HEK293 (cell line): ENCODE measurements around the gene BCAS3.

Source experiments
- CTCF ChIA-PET: fragments of 350-600 bp; formaldehyde crosslinking; extraction: SDS; loops from one replicate; lab custom pipeline; 2021; ENCODE audit warnings: antibody characterized with exemption; lab: Yijun Ruan, JAX
- POLR2A ChIA-PET: fragments of 300-600 bp; formaldehyde crosslinking; extraction: SDS; loops from one replicate; lab custom pipeline; 2020; ENCODE audit warnings: antibody characterized with exemption, inconsistent platforms; lab: Yijun Ruan, JAX
- H3K27ac ChIP-seq: fragments of 200-500 bp; sonication (Bioruptor generic); 2 replicates; pipeline ENCODE4 v1.5.1; 2014; ENCODE audit warnings: low read depth, low read length, control low read depth, inconsistent platforms; ENCODE audit errors: extremely low read depth
- H3K36me3 ChIP-seq, 2 experiments: fragments of 200-500 bp in 1 of 2; sonication (Bioruptor generic) in 1 of 2; 1 replicate in 1 of 2; 2 replicates in 1 of 2; pipeline ENCODE4 v1.5.1; 2014 to 2017; ENCODE audit warnings: inconsistent platforms in 2 of 2, low read length in 2 of 2; ENCODE audit not compliant: control insufficient read depth in 2 of 2, insufficient read depth in 1 of 2
- H3K4me1 ChIP-seq: fragments of 200-500 bp; sonication (Bioruptor generic); 2 replicates; pipeline ENCODE4 v1.5.1; 2014; ENCODE audit warnings: mild to moderate bottlenecking, low read length, inconsistent platforms; ENCODE audit not compliant: control insufficient read depth, insufficient read depth
- H3K4me3 ChIP-seq: 2 replicates; pipeline ENCODE4 v1.5.1; 2011; ENCODE audit warnings: low read depth, mild to moderate bottlenecking, control low read depth, low read length, moderate library complexity
- H3K9me3 ChIP-seq: fragments of 200-500 bp; sonication (Bioruptor generic); 2 replicates; pipeline ENCODE4 v1.5.1; 2014; ENCODE audit warnings: low read depth, low read length, inconsistent platforms; ENCODE audit not compliant: control insufficient read depth, insufficient read depth
- KLF7 ChIP-seq: fragments of 450-650 bp; formaldehyde crosslinking; IDR thresholded peaks from 2 replicates; pipeline ENCODE4 v1.5.1; 2016; ENCODE audit warnings: missing biosample characterization, missing genetic modification characterization, borderline replicate concordance
- PRDM1 ChIP-seq: fragments of 450-650 bp; formaldehyde crosslinking; IDR thresholded peaks from 2 replicates; pipeline ENCODE4; 2016; ENCODE audit warnings: missing biosample characterization, missing genetic modification characterization
- SALL2 ChIP-seq: fragments of 450-650 bp; formaldehyde crosslinking; IDR thresholded peaks from 2 replicates; pipeline ENCODE4 v1.5.0; 2017; ENCODE audit warnings: missing biosample characterization, mild to moderate bottlenecking, missing genetic modification characterization, borderline replicate concordance
- ZBTB17 ChIP-seq: fragments of 450-650 bp; formaldehyde crosslinking; IDR thresholded peaks from 2 replicates; pipeline ENCODE4 v1.5.1; 2016; ENCODE audit warnings: missing biosample characterization, missing genetic modification characterization
- ZBTB7A ChIP-seq: fragments of 450-650 bp; formaldehyde crosslinking; IDR thresholded peaks from 2 replicates; pipeline ENCODE4 v1.5.1; 2016; ENCODE audit warnings: low read depth, missing biosample characterization, missing genetic modification characterization
- ZNF175 ChIP-seq: fragments of 450-650 bp; formaldehyde crosslinking; IDR thresholded peaks from 2 replicates; pipeline ENCODE4 v1.5.1; 2016; ENCODE audit warnings: missing biosample characterization, missing genetic modification characterization
- ZNF19 ChIP-seq: fragments of 450-650 bp; formaldehyde crosslinking; IDR thresholded peaks from 2 replicates; pipeline ENCODE4; 2016; ENCODE audit warnings: missing biosample characterization, missing genetic modification characterization, low read depth
- ZNF248 ChIP-seq: fragments of 450-650 bp; formaldehyde crosslinking; IDR thresholded peaks from 2 replicates; pipeline ENCODE4 v1.5.1; 2017; ENCODE audit warnings: missing biosample characterization, missing genetic modification characterization
- ZNF341 ChIP-seq: fragments of 450-650 bp; formaldehyde crosslinking; IDR thresholded peaks from 2 replicates; pipeline ENCODE4; 2016; ENCODE audit warnings: low read depth, missing biosample characterization, missing genetic modification characterization
- ZNF391 ChIP-seq: fragments of 450-650 bp; formaldehyde crosslinking; IDR thresholded peaks from 2 replicates; pipeline ENCODE4 v1.5.1; 2016; ENCODE audit warnings: low read depth, missing biosample characterization, missing genetic modification characterization, borderline replicate concordance
- ZNF501 ChIP-seq: fragments of 450-650 bp; formaldehyde crosslinking; IDR thresholded peaks from 2 replicates; pipeline ENCODE4 v1.5.1; 2016; ENCODE audit warnings: missing biosample characterization, missing genetic modification characterization
- ZNF529 ChIP-seq: fragments of 450-650 bp; formaldehyde crosslinking; IDR thresholded peaks from 2 replicates; pipeline ENCODE4 v1.5.1; 2017; ENCODE audit warnings: missing genetic modification characterization, missing biosample characterization; ENCODE audit not compliant: insufficient replicate concordance
- ZNF600 ChIP-seq: fragments of 450-650 bp; formaldehyde crosslinking; IDR thresholded peaks from 2 replicates; pipeline ENCODE4 v1.5.1; 2016; ENCODE audit warnings: missing biosample characterization, missing genetic modification characterization
- ZNF701 ChIP-seq: fragments of 450-650 bp; formaldehyde crosslinking; IDR thresholded peaks from 2 replicates; pipeline ENCODE4 v1.5.1; 2016; ENCODE audit warnings: missing biosample characterization, missing genetic modification characterization
- ZNF776 ChIP-seq: fragments of 450-650 bp; formaldehyde crosslinking; IDR thresholded peaks from 2 replicates; pipeline ENCODE4 v1.5.0; 2017; ENCODE audit warnings: missing biosample characterization, missing genetic modification characterization, borderline replicate concordance
- ZSCAN16 ChIP-seq: fragments of 450-650 bp; formaldehyde crosslinking; IDR thresholded peaks from 2 replicates; pipeline ENCODE4 v1.5.1; 2016; ENCODE audit warnings: missing biosample characterization, missing genetic modification characterization
- ZSCAN23 ChIP-seq: fragments of 450-650 bp; formaldehyde crosslinking; IDR thresholded peaks from 2 replicates; pipeline ENCODE4 v1.5.1; 2016; ENCODE audit warnings: missing biosample characterization, missing genetic modification characterization
- ZXDB ChIP-seq: fragments of 450-650 bp; formaldehyde crosslinking; IDR thresholded peaks from 2 replicates; pipeline ENCODE4 v1.5.1; 2016; ENCODE audit warnings: missing biosample characterization, missing genetic modification characterization
- TF ChIP-seq, protein P1 (sequence below): fragments of 450-650 bp; formaldehyde crosslinking; IDR thresholded peaks from 2 replicates; pipeline ENCODE4 v1.5.1; 2016; ENCODE audit warnings: missing biosample characterization, missing genetic modification characterization, low read depth
- TF ChIP-seq, protein P2 (sequence below): fragments of 450-650 bp; IDR thresholded peaks from 2 replicates; pipeline ENCODE4 v1.5.1; 2018; ENCODE audit warnings: missing biosample characterization, mild to moderate bottlenecking, missing genetic modification characterization
- TF ChIP-seq, protein P3 (sequence below): fragments of 450-650 bp; formaldehyde crosslinking; IDR thresholded peaks from 2 replicates; pipeline ENCODE4 v1.5.1; 2016; ENCODE audit warnings: missing biosample characterization, missing genetic modification characterization
- TF ChIP-seq, protein P4 (sequence below): fragments of 450-650 bp; formaldehyde crosslinking; IDR thresholded peaks from 2 replicates; pipeline ENCODE4 v1.5.1; 2016; ENCODE audit warnings: missing biosample characterization, missing genetic modification characterization
- TF ChIP-seq, protein P5 (sequence below): fragments of 450-650 bp; formaldehyde crosslinking; IDR thresholded peaks from 2 replicates; pipeline ENCODE4 v1.5.1; 2017; ENCODE audit warnings: missing biosample characterization, missing genetic modification characterization

BCAS3 gene

DNA sequence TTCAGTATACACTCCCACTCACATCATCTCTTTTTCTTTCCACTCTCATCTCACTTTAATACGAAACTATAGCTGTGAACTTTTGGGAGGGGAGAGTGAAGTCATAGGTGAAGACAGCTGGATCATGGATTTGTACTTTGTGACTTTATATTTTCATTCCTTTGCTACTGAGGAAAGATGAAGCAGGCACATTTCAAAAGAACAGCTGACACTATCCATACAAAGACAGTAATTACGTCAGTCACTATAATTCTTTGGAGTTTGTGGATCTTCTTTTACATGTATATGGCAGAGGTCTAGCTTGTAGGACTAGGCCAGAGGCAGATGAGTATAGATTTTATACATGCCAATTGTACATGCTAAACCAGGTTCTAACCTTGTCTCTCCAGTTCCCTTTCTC is 346.3 kb downstream of the BCAS3 start:
- CTCF ChIA-PET: interaction anchor here (0.6 to 0.7 kb wide), 2 partner anchors 53 to 222 kb away, joined by 3 to 4 read pairs; no protein-coding TSS in a partner anchor
- Histone ChIP-seq H3K4me3 (no peak overlapping the region), H3K27ac (no peak overlapping the region), H3K4me1 (no peaks in the 10 kb centered on the region), H3K36me3 (no peaks in the 10 kb centered on the region)
- POLR2A ChIA-PET: no interaction called here
- TF ChIP-seq ZNF776 (no peak), ZSCAN23 (tag by site-specific recombination) (no peak), ZBTB17 (no peak), ZNF175 (no peak), SALL2 (tag by site-specific recombination) (no peak), ZNF248 (tag by site-specific recombination) (no peak), ZBTB7A (tag by site-specific recombination) (no peak), ZNF391 (tag by site-specific recombination) (no peak), ZNF341 (no peak), ZXDB (no peak), PRDM1 (no peak), ZSCAN16 (tag by site-specific recombination) (no peak)
- TF ChIP-seq, protein P1, sequence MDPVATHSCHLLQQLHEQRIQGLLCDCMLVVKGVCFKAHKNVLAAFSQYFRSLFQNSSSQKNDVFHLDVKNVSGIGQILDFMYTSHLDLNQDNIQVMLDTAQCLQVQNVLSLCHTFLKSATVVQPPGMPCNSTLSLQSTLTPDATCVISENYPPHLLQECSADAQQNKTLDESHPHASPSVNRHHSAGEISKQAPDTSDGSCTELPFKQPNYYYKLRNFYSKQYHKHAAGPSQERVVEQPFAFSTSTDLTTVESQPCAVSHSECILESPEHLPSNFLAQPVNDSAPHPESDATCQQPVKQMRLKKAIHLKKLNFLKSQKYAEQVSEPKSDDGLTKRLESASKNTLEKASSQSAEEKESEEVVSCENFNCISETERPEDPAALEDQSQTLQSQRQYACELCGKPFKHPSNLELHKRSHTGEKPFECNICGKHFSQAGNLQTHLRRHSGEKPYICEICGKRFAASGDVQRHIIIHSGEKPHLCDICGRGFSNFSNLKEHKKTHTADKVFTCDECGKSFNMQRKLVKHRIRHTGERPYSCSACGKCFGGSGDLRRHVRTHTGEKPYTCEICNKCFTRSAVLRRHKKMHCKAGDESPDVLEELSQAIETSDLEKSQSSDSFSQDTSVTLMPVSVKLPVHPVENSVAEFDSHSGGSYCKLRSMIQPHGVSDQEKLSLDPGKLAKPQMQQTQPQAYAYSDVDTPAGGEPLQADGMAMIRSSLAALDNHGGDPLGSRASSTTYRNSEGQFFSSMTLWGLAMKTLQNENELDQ (tag by site-specific recombination): no peak
- TF ChIP-seq, all 188 proteins: peak for 0
- no peaks in the 10 kb centered on the region for H3K9me3 ChIP-seq

DNA sequence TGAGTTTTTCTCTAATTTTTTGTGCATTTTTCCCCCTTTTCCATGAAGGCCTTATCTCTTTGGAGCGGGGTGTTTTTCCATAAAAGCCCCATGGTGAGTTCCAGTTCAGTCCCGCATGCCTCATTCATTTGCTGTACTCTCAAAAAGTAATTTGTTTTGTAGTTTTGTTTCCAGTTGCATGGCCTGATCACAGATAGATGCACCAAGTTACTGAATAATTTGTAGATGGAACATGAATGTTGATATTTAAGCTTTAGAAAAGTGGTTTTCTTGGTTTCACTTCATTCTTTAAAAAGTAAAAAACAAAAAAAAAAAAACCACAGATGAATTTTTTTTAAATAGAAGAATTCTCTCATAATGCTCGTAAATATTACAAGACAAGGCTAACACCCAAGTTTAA is 349.2 kb downstream of the BCAS3 start:
- H3K9me3 ChIP-seq: no peaks in the 10 kb centered on the region
- TF ChIP-seq ZNF19 (tag by site-specific recombination) (no peak), ZBTB17 (no peak), KLF7 (no peak)
- TF ChIP-seq, all 188 proteins: peak for 0
- H3K27ac ChIP-seq: no peak overlapping the region
- H3K36me3 ChIP-seq: no peaks in the 10 kb centered on the region
- ChIA-PET POLR2A (no interaction called here), CTCF (interaction anchor here (0.7 to 1.3 kb wide), 2 partner anchors 40 to 306 kb away, joined by 4 read pairs; no protein-coding TSS in a partner anchor)
- H3K4me1 ChIP-seq: no peaks in the 10 kb centered on the region
- no peak overlapping the region for H3K4me3 ChIP-seq

DNA sequence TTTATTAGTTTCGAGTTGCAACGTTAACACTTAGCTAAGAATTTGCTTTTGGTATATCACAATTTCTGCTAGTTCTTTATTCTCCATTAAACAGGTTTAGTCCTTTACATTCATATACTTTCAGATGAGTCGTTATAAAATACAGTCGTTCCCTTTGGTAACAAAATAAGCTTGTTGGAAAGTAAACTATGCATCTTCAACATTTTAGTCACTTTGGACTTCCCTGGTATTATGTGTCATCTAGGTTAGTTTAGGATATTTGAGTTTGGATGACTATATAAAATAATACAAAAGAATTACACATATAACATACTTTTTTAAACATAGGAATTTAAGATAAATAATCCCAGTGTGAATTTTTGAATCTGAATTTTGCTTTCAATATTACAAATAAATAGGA is 351.5 kb downstream of the BCAS3 start:
- H3K36me3 ChIP-seq: no peaks in the 10 kb centered on the region
- no peak overlapping the region for H3K4me3 ChIP-seq
- POLR2A ChIA-PET: no interaction called here
- no peak overlapping the region for H3K27ac ChIP-seq
- H3K4me1 ChIP-seq: no peaks in the 10 kb centered on the region
- CTCF ChIA-PET: interaction anchor here (0.5 to 1.3 kb wide), 4 partner anchors 59 to 545 kb away, joined by 3 to 4 read pairs (median 3); no protein-coding TSS in a partner anchor
- no peaks in the 10 kb centered on the region for H3K9me3 ChIP-seq
- TF ChIP-seq, protein P2, sequence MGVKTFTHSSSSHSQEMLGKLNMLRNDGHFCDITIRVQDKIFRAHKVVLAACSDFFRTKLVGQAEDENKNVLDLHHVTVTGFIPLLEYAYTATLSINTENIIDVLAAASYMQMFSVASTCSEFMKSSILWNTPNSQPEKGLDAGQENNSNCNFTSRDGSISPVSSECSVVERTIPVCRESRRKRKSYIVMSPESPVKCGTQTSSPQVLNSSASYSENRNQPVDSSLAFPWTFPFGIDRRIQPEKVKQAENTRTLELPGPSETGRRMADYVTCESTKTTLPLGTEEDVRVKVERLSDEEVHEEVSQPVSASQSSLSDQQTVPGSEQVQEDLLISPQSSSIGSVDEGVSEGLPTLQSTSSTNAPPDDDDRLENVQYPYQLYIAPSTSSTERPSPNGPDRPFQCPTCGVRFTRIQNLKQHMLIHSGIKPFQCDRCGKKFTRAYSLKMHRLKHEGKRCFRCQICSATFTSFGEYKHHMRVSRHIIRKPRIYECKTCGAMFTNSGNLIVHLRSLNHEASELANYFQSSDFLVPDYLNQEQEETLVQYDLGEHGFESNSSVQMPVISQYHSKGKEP: no peak
- no peak for TF ChIP-seq ZNF529 (tag by site-specific recombination)
- no peak for TF ChIP-seq ZNF501 (tag by site-specific recombination)
- TF ChIP-seq, protein P3, sequence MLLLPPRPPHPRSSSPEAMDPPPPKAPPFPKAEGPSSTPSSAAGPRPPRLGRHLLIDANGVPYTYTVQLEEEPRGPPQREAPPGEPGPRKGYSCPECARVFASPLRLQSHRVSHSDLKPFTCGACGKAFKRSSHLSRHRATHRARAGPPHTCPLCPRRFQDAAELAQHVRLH (tag by site-specific recombination): no peak
- TF ChIP-seq, protein P4, sequence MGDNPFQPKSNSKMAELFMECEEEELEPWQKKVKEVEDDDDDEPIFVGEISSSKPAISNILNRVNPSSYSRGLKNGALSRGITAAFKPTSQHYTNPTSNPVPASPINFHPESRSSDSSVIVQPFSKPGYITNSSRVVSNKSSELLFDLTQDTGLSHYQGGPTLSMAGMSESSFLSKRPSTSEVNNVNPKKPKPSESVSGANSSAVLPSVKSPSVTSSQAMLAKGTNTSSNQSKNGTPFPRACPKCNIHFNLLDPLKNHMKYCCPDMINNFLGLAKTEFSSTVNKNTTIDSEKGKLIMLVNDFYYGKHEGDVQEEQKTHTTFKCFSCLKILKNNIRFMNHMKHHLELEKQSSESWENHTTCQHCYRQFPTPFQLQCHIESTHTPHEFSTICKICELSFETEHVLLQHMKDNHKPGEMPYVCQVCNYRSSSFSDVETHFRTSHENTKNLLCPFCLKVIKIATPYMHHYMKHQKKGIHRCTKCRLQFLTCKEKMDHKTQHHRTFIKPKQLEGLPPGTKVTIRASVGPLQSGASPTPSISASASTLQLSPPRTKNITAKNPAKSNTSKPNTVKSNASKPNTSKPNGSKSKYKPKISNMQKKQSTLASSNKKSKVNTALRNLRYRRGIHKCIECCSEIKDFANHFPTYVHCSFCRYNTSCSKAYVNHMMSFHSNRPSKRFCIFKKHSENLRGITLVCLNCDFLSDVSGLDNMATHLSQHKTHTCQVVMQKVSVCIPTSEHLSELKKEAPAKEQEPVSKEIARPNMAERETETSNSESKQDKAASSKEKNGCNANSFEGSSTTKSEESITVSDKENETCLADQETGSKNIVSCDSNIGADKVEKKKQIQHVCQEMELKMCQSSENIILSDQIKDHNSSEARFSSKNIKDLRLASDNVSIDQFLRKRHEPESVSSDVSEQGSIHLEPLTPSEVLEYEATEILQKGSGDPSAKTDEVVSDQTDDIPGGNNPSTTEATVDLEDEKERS: no peak
- TF ChIP-seq ZNF600 (tag by site-specific recombination): no peak
- TF ChIP-seq, protein P5, sequence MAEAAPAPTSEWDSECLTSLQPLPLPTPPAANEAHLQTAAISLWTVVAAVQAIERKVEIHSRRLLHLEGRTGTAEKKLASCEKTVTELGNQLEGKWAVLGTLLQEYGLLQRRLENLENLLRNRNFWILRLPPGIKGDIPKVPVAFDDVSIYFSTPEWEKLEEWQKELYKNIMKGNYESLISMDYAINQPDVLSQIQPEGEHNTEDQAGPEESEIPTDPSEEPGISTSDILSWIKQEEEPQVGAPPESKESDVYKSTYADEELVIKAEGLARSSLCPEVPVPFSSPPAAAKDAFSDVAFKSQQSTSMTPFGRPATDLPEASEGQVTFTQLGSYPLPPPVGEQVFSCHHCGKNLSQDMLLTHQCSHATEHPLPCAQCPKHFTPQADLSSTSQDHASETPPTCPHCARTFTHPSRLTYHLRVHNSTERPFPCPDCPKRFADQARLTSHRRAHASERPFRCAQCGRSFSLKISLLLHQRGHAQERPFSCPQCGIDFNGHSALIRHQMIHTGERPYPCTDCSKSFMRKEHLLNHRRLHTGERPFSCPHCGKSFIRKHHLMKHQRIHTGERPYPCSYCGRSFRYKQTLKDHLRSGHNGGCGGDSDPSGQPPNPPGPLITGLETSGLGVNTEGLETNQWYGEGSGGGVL (tag by site-specific recombination): no peak
- no peak for TF ChIP-seq ZNF701 (tag by site-specific recombination)
